HG02759 (cell line): ENCODE results near the gene FNTB.

Experiments
- ATAC-seq: cut with Tn5 transposase; IDR thresholded peaks from one replicate; pipeline ENCODE4 v1.9.1; 2021; ENCODE audit warnings: mild to moderate bottlenecking, moderate library complexity; ENCODE audit not compliant: unreplicated experiment

The FNTB gene

DNA sequence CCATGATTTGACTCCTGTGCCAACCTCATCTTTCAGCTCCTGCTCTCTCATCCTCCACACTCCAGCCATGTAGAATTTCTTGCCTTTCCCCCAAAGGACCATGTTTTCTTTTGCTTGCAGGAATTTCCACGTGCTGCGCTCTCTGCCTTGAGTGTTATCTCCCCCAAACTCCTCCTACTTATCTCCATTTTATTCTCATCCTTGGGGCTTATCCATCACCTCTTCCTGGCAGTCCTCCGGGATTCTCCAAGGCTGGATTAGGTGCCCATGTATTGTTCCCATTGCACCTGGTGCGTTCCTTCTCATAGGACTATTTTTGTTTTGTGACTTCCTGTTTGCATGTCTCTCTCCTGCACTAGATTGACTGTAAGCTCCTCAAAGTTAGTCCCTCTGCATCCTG, 122.7 kb downstream of the FNTB start:
- ATAC-seq = no peak

GRCh38 chr14:65110525-65110924, 123.8 kb downstream of the FNTB start:
- ATAC-seq = no peak
